Ascending aorta (tissue), 2 donors: ENCODE results near the gene AEN. TPM values are rescaled to one million over a fixed set of nuclear protein-coding genes. Genes with fewer than 3 reads are reported as not detected.
A peak's percentile ranks its signal among the peaks of the same experiment; 100 is the strongest.

ENCODE experiments used
- DNase-seq, 2 donors: peaks; one replicate each; pipeline ENCODE4 v3.0.0-alpha.2; 2019; ENCODE audit warnings: low spot score in 2 of 2
- H3K27ac ChIP-seq, 2 donors: fragments of 200-600 bp; sonication (generic); one replicate each; pipeline ENCODE4 v1.5.1; 2016 to 2017; ENCODE audit warnings: mild to moderate bottlenecking in 1 of 2
- H3K27me3 ChIP-seq: fragments of 200-600 bp; sonication (generic); one replicate; pipeline ENCODE4 v1.5.1; 2017
- H3K36me3 ChIP-seq, 2 donors: fragments of 200-600 bp; sonication (generic); one replicate each; pipeline ENCODE4 v1.5.1; 2016
- H3K4me1 ChIP-seq, 2 donors: fragments of 200-600 bp; sonication (generic); one replicate each; pipeline ENCODE4 v1.5.1; 2016 to 2017; ENCODE audit warnings: mild to moderate bottlenecking in 1 of 2
- H3K4me3 ChIP-seq, 2 donors: fragments of 200-600 bp; sonication (generic); one replicate each; pipeline ENCODE4 v1.5.1; 2016 to 2017; ENCODE audit warnings: mild to moderate bottlenecking in 1 of 2
- H3K9me3 ChIP-seq, 2 donors: fragments of 200-600 bp; sonication (generic); one replicate each; pipeline ENCODE4 v1.5.1; 2016
- intact Hi-C: fragments of 100-400 bp; cut with DNase I; formaldehyde crosslinking; loops from one replicate; pipeline ENCODE4 v1.15.1; 2023
- total RNA-seq: library from RNA; depleted of rRNA; stranded (reverse); fragments of >200 nt; gene quantifications from one replicate; pipeline ENCODE4 v1.1.0, GENCODE V29; 2016
- TF ChIP-seq, protein P1 (sequence below), 3 experiments: fragments of 200-600 bp in 2 of 3; fragments of 450-650 bp in 1 of 3; sonication (generic) in 2 of 3; IDR thresholded peaks; one replicate each; pipeline ENCODE4 v1.5.1; 2016 to 2019; ENCODE audit warnings: antibody characterized with exemption in 3 of 3, mild to moderate bottlenecking in 1 of 3, moderate library complexity in 1 of 3

Gene AEN, protein sequence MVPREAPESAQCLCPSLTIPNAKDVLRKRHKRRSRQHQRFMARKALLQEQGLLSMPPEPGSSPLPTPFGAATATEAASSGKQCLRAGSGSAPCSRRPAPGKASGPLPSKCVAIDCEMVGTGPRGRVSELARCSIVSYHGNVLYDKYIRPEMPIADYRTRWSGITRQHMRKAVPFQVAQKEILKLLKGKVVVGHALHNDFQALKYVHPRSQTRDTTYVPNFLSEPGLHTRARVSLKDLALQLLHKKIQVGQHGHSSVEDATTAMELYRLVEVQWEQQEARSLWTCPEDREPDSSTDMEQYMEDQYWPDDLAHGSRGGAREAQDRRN
- 13.5 TPM for total RNA-seq

DNA sequence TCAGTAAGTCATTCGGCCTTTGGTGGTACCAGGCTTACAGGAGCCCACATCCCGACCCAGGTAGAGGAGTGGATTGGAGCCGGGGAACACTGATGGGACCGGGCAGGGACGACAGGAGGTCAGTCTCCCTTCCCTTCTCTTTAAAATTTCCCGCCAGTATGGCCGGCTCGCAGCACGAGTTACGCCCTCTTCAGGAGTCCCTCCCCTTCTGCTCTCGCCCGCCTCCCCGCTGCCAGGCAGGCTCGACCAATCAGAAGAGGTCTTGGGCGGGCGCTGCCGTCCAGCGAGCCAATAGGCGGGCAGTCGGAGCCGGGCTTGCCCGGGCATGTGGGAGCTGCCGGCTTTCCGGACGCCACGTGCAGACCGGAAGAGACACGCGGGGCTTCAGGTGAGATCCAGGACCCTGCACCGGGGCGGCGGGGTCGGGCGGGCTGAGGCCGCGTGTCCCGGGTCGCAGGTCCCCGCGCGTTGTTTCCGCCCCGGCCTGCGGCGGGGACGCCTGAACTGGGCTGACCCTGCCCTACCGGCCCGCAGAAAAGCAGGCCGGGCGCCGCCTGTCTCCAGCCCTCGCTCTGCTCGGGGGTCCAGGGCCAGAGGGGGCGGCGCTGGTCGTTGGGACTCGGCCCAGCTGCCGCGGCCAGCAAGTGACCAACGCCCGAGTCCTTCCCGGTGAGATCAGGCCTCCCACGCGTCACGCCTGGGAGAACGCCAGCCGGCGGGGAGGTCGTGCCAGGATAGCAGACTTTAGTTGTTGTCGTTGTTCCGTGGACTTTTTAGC, at the start of gene AEN:
TSS of gene AEN (plus strand) at position 346 of the 778 bp plus-strand sequence. CDS start 4,870 bp downstream, outside the sequence.
- peak within 1 kb of the TSS; percentile 73 to 97 for H3K4me3 ChIP-seq
- peaks cover 3% of the 10 kb centered on the region in 2 donors for H3K36me3 ChIP-seq
- no peaks in the 10 kb centered on the region for H3K27me3 ChIP-seq
- TF ChIP-seq, protein P1, sequence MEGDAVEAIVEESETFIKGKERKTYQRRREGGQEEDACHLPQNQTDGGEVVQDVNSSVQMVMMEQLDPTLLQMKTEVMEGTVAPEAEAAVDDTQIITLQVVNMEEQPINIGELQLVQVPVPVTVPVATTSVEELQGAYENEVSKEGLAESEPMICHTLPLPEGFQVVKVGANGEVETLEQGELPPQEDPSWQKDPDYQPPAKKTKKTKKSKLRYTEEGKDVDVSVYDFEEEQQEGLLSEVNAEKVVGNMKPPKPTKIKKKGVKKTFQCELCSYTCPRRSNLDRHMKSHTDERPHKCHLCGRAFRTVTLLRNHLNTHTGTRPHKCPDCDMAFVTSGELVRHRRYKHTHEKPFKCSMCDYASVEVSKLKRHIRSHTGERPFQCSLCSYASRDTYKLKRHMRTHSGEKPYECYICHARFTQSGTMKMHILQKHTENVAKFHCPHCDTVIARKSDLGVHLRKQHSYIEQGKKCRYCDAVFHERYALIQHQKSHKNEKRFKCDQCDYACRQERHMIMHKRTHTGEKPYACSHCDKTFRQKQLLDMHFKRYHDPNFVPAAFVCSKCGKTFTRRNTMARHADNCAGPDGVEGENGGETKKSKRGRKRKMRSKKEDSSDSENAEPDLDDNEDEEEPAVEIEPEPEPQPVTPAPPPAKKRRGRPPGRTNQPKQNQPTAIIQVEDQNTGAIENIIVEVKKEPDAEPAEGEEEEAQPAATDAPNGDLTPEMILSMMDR (IDR thresholded peaks at IDR 0.05) = no peak
- DNase-seq = peak; percentile 86 to 97
- no peaks in the 10 kb centered on the region for H3K9me3 ChIP-seq
- H3K27ac ChIP-seq = peak within 1 kb of the TSS; percentile 91 to 93
- peaks cover 5 to 26% of the 10 kb centered on the region in 2 donors for H3K4me1 ChIP-seq
- intact Hi-C loops = loop anchor here (1.0 to 10.0 kb wide), 4 partner anchors 17 to 713 kb away; partner anchors contain the start of genes MRPL46, MRPS11 and POLG

DNA sequence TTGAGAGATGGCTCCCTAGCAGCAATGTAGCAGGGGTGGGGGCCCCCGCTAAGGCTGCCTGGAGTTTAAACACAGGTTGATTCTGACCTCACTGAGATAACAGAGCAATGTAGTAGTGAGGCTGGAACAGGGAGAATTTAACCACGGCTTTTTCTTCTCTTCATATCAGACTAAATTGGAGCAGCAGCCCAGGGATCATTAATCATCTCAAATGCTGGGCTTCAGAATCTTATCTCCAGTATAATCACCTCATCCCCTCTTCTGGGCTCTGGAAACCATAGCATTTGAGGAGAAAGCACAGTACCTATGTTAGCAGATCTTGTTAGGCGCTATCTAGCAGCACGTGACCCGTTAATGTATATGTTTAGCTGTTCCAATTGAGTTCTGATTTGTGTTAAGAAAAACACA, 49.3 kb upstream of the AEN start:
- H3K9me3 ChIP-seq = no peaks in the 10 kb centered on the region
- intact Hi-C loops = no loop called here
- no peaks in the 10 kb centered on the region for H3K4me1 ChIP-seq
- no peak for DNase-seq
- H3K27ac ChIP-seq = no peak overlapping the region
- H3K36me3 ChIP-seq = no peaks in the 10 kb centered on the region
- TF ChIP-seq, protein P1 (IDR thresholded peaks at IDR 0.05) = no peak
- no peak overlapping the region for H3K4me3 ChIP-seq
- H3K27me3 ChIP-seq = no peaks in the 10 kb centered on the region

DNA sequence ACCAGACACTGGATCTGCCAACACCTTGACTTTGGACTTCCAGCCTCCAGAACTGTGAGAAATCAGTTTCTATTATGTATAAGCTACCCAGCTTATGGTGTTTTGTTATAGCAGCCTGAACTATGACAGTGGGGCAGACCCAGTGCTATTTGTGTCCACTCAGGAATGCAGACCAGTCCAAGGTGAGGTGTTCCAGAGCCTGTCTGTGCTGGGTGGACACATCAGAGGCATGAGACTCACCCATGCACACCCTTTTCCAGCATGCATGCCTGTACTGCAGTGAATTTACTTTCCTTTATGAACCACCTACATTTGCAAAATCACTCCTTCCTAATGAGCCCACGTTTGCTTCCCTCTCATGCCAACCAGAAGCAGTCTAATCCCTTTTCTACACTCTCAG, 47.1 kb upstream of the AEN start:
- Histone ChIP-seq H3K36me3 (no peaks in the 10 kb centered on the region), H3K27ac (no peak overlapping the region), H3K27me3 (no peaks in the 10 kb centered on the region), H3K9me3 (no peaks in the 10 kb centered on the region), H3K4me1 (no peaks in the 10 kb centered on the region), H3K4me3 (no peak overlapping the region)
- no peak for DNase-seq
- intact Hi-C loops = no loop called here
- TF ChIP-seq, protein P1 (IDR thresholded peaks at IDR 0.05) = no peak

DNA sequence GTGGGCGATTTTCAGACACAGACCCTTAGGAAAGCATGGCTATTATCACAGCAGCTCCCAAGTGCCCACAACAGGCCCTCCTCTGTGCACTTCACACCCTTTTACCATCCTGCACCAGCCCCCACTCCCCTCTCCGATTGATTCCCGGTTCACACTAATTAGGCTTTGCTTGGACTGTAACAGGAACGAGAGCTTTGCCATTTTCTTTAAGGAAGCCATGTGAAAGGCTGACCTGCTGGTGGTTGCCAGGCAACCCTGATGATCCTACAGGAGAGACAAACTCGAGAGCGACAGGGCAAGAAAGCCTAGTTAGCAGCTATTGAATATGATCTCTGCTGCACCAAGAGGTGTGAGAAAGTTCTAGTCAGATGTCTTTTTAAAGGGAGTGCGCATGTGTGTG, 46.5 kb upstream of the AEN start:
- H3K4me1 ChIP-seq = no peaks in the 10 kb centered on the region
- H3K27ac ChIP-seq = no peak overlapping the region
- TF ChIP-seq, protein P1 (IDR thresholded peaks at IDR 0.05) = no peak
- no peaks in the 10 kb centered on the region for H3K27me3 ChIP-seq
- H3K4me3 ChIP-seq = no peak overlapping the region
- intact Hi-C loops = no loop called here
- H3K9me3 ChIP-seq = no peaks in the 10 kb centered on the region
- DNase-seq = no peak
- no peaks in the 10 kb centered on the region for H3K36me3 ChIP-seq

DNA sequence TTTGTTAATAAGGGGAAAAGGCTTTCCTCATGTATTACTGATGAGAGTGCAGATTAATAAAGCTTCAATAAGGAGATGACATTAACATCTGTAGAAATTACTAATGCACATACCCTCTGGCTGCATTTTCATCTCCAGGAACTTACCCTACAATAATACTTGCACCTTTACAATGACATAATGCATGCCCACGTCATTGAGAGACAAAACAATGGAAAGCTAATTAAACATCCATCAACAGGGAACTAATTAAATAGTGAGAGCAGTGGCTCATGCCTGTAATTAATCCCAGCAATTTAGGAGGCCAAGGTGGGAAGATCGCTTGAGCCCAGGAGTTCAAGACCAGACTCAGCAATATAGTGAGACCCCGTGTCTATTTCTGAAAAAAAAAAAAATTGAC, 41.8 kb upstream of the AEN start:
- Histone ChIP-seq H3K27me3 (no peaks in the 10 kb centered on the region), H3K9me3 (no peaks in the 10 kb centered on the region), H3K36me3 (no peaks in the 10 kb centered on the region), H3K4me3 (no peak overlapping the region), H3K4me1 (no peaks in the 10 kb centered on the region), H3K27ac (no peak overlapping the region)
- TF ChIP-seq, protein P1 (IDR thresholded peaks at IDR 0.05) = no peak
- DNase-seq = no peak
- intact Hi-C loops = no loop called here
